Skeletal muscle satellite cell (primary cell): Measurements from ENCODE around the gene CPEB1.

Source experiments
- H3K27me3 ChIP-seq: 2 replicates; pipeline ENCODE4 v1.7.0; 2013; ENCODE audit warnings: low read length; ENCODE audit not compliant: control insufficient read depth, insufficient read depth
- H3K36me3 ChIP-seq: 2 replicates; pipeline ENCODE4 v1.7.0; 2013; ENCODE audit warnings: mild to moderate bottlenecking, control low read depth, low read length; ENCODE audit not compliant: insufficient read depth
- H3K4me1 ChIP-seq: 2 replicates; pipeline ENCODE4 v1.7.0; 2013; ENCODE audit warnings: low read length; ENCODE audit not compliant: control insufficient read depth, insufficient read depth
- H3K4me2 ChIP-seq: 2 replicates; pipeline ENCODE4 v1.7.0; 2013; ENCODE audit warnings: mild to moderate bottlenecking, low read length
- H3K4me3 ChIP-seq: 2 replicates; pipeline ENCODE4 v1.7.0; 2013; ENCODE audit warnings: low read length
- H3K9ac ChIP-seq: 2 replicates; pipeline ENCODE4 v1.7.0; 2013; ENCODE audit warnings: mild to moderate bottlenecking, low read depth, low read length, moderate library complexity
- H3K9me3 ChIP-seq: replicated peaks from 2 replicates; pipeline ENCODE4 v1.7.0; 2013; ENCODE audit warnings: mild to moderate bottlenecking, control low read depth, low read length

The CPEB1 gene

GRCh38 chr15:82624008-82624407, 23.2 kb downstream of the CPEB1 start:
- Histone ChIP-seq H3K4me3 (no peak overlapping the region), H3K4me1 (no peaks in the 10 kb centered on the region), H3K4me2 (no peak overlapping the region), H3K9ac (no peak overlapping the region), H3K27me3 (peaks cover 7% of the 10 kb centered on the region), H3K9me3 (no peaks in the 10 kb centered on the region), H3K36me3 (no peaks in the 10 kb centered on the region)

GRCh38 chr15:82621970-82622369, 25.2 kb downstream of the CPEB1 start:
- peaks cover 3% of the 10 kb centered on the region for H3K27me3 ChIP-seq
- H3K9ac ChIP-seq, result no peak overlapping the region
- H3K9me3 ChIP-seq, result no peaks in the 10 kb centered on the region
- H3K4me1 ChIP-seq, result no peaks in the 10 kb centered on the region
- no peak overlapping the region for H3K4me2 ChIP-seq
- H3K4me3 ChIP-seq, result no peak overlapping the region
- H3K36me3 ChIP-seq, result no peaks in the 10 kb centered on the region

- Histone ChIP-seq H3K4me1 (no peaks in the 10 kb centered on the region), H3K9me3 (no peaks in the 10 kb centered on the region), H3K4me2 (no peak overlapping the region), H3K27me3 (peaks cover 12% of the 10 kb centered on the region), H3K4me3 (no peak overlapping the region), H3K36me3 (no peaks in the 10 kb centered on the region), H3K9ac (no peak overlapping the region)
These were observed 33.4 kb downstream of the CPEB1 start for GRCh38 chr15:82613747-82614146.

GRCh38 chr15:82611348-82611747, 35.8 kb downstream of the CPEB1 start:
- Histone ChIP-seq H3K9ac (no peak overlapping the region), H3K9me3 (no peaks in the 10 kb centered on the region), H3K4me3 (no peak overlapping the region), H3K4me2 (no peak overlapping the region), H3K4me1 (no peaks in the 10 kb centered on the region), H3K27me3 (peaks cover 7% of the 10 kb centered on the region), H3K36me3 (no peaks in the 10 kb centered on the region)

GRCh38 chr15:82602195-82602594, 45.0 kb downstream of the CPEB1 start:
- no peak overlapping the region for H3K9ac ChIP-seq
- H3K27me3 ChIP-seq, result peaks cover 2% of the 10 kb centered on the region
- H3K4me2 ChIP-seq, result no peak overlapping the region
- H3K4me3 ChIP-seq, result no peak overlapping the region
- H3K36me3 ChIP-seq, result no peaks in the 10 kb centered on the region
- H3K9me3 ChIP-seq, result no peaks in the 10 kb centered on the region
- H3K4me1 ChIP-seq, result no peaks in the 10 kb centered on the region

GRCh38 chr15:82599862-82600261, 47.3 kb downstream of the CPEB1 start:
- no peaks in the 10 kb centered on the region for H3K36me3 ChIP-seq
- peaks cover 11% of the 10 kb centered on the region for H3K27me3 ChIP-seq
- H3K4me1 ChIP-seq, result no peaks in the 10 kb centered on the region
- no peaks in the 10 kb centered on the region for H3K9me3 ChIP-seq
- H3K9ac ChIP-seq, result no peak overlapping the region
- no peak overlapping the region for H3K4me2 ChIP-seq
- H3K4me3 ChIP-seq, result no peak overlapping the region

- H3K4me1 ChIP-seq, result no peaks in the 10 kb centered on the region
- H3K9ac ChIP-seq, result no peak overlapping the region
- no peak overlapping the region for H3K4me2 ChIP-seq
- peaks cover 16% of the 10 kb centered on the region for H3K27me3 ChIP-seq
- H3K36me3 ChIP-seq, result no peaks in the 10 kb centered on the region
- no peaks in the 10 kb centered on the region for H3K9me3 ChIP-seq
- no peak overlapping the region for H3K4me3 ChIP-seq
These were observed 49.3 kb downstream of the CPEB1 start for GRCh38 chr15:82597815-82598214.

GRCh38 chr15:82595766-82596165, 51.4 kb downstream of the CPEB1 start:
- H3K36me3 ChIP-seq, result no peaks in the 10 kb centered on the region
- H3K4me1 ChIP-seq, result no peaks in the 10 kb centered on the region
- H3K9me3 ChIP-seq, result no peaks in the 10 kb centered on the region
- H3K4me2 ChIP-seq, result no peak overlapping the region
- H3K27me3 ChIP-seq, result peaks cover 16% of the 10 kb centered on the region
- no peak overlapping the region for H3K9ac ChIP-seq
- H3K4me3 ChIP-seq, result no peak overlapping the region

GRCh38 chr15:82595203-82595602, 52.0 kb downstream of the CPEB1 start:
- peaks cover 16% of the 10 kb centered on the region for H3K27me3 ChIP-seq
- H3K4me3 ChIP-seq, result no peak overlapping the region
- no peak overlapping the region for H3K4me2 ChIP-seq
- no peaks in the 10 kb centered on the region for H3K4me1 ChIP-seq
- no peaks in the 10 kb centered on the region for H3K36me3 ChIP-seq
- no peak overlapping the region for H3K9ac ChIP-seq
- H3K9me3 ChIP-seq, result no peaks in the 10 kb centered on the region

- no peak overlapping the region for H3K9ac ChIP-seq
- H3K9me3 ChIP-seq, result no peaks in the 10 kb centered on the region
- H3K4me2 ChIP-seq, result no peak overlapping the region
- no peaks in the 10 kb centered on the region for H3K4me1 ChIP-seq
- H3K36me3 ChIP-seq, result no peaks in the 10 kb centered on the region
- H3K4me3 ChIP-seq, result no peak overlapping the region
- peaks cover 23% of the 10 kb centered on the region for H3K27me3 ChIP-seq
These were observed 59.4 kb downstream of the CPEB1 start for GRCh38 chr15:82587805-82588204.

- H3K9me3 ChIP-seq, result no peaks in the 10 kb centered on the region
- H3K4me1 ChIP-seq, result no peaks in the 10 kb centered on the region
- peaks cover 28% of the 10 kb centered on the region for H3K27me3 ChIP-seq
- H3K9ac ChIP-seq, result no peak overlapping the region
- peak overlapping the region; percentile 0 for H3K4me2 ChIP-seq
- no peaks in the 10 kb centered on the region for H3K36me3 ChIP-seq
- no peak overlapping the region for H3K4me3 ChIP-seq
These were observed 62.1 kb downstream of the CPEB1 start for GRCh38 chr15:82585072-82585471.

GRCh38 chr15:82580713-82581112, 66.5 kb downstream of the CPEB1 start:
- no peak overlapping the region for H3K4me3 ChIP-seq
- H3K4me1 ChIP-seq, result no peaks in the 10 kb centered on the region
- no peak overlapping the region for H3K9ac ChIP-seq
- H3K9me3 ChIP-seq, result no peaks in the 10 kb centered on the region
- H3K4me2 ChIP-seq, result no peak overlapping the region
- H3K27me3 ChIP-seq, result peaks cover 19% of the 10 kb centered on the region
- no peaks in the 10 kb centered on the region for H3K36me3 ChIP-seq
